ENCODE results near the gene HBZ. TPM values are rescaled to one million over a fixed set of nuclear protein-coding genes. Genes with fewer than 3 reads are reported as not detected.

Gene HBZ
- polyA plus RNA-seq, 4 donors, result 0.74 to 9.7 (median 3.0) TPM

Other genes with a start within 250 kb of the HBZ start
- gene POLR3K, start 99.0 kb upstream of the HBZ start, polyA plus RNA-seq (ENCODE audit: insufficient read length in 4 of 4), result 10 to 100 TPM; 10.3 to 13.0 (median 12.1) TPM
- gene SNRNP25, start 98.8 kb upstream of the HBZ start, polyA plus RNA-seq (ENCODE audit: insufficient read length in 4 of 4), result 10 to 100 TPM; 34.3 to 46.9 (median 42.6) TPM
- gene RHBDF1, start 80.0 kb upstream of the HBZ start, polyA plus RNA-seq (ENCODE audit: insufficient read length in 4 of 4), result 10 to 100 TPM; 24.9 to 42.0 (median 28.8) TPM
- 10 to 100 TPM; 19.2 to 29.9 (median 20.8) TPM for gene MPG, start 74.4 kb upstream of the HBZ start, polyA plus RNA-seq (ENCODE audit: insufficient read length in 4 of 4)
- 10 to 100 TPM; 28.3 to 36.3 (median 30.8) TPM for gene NPRL3, start 14.0 kb upstream of the HBZ start, polyA plus RNA-seq (ENCODE audit: insufficient read length in 4 of 4)
- gene HBM, start 13.3 kb downstream of the HBZ start, polyA plus RNA-seq (ENCODE audit: insufficient read length in 4 of 4), result 10 to 100 TPM in 1 of 4 donors, 1 to 10 TPM in 3; 1.5 to 29.2 (median 3.6) TPM
- gene HBA2, start 20.2 kb downstream of the HBZ start, polyA plus RNA-seq (ENCODE audit: insufficient read length in 4 of 4), result over 10,000 TPM in 1 of 4 donors, 1,000 to 10,000 TPM in 1, 100 to 1,000 TPM in 2; 628 to 18,307 (median 1,105) TPM
- gene HBA1, start 24.0 kb downstream of the HBZ start, polyA plus RNA-seq (ENCODE audit: insufficient read length in 4 of 4), result over 10,000 TPM in 1 of 4 donors, 100 to 1,000 TPM in 3; 453 to 13,427 (median 759) TPM
- 1 to 10 TPM in 2 of 4 donors, under 1 TPM in 1, not detected in 1; 0.85 to 4.5 (median 1.1) TPM for gene HBQ1, start 27.8 kb downstream of the HBZ start, polyA plus RNA-seq (ENCODE audit: insufficient read length in 4 of 4)
- 100 to 1,000 TPM in 3 of 4 donors, 10 to 100 TPM in 1; 96.7 to 167 (median 125) TPM for gene LUC7L, start 76.8 kb downstream of the HBZ start, polyA plus RNA-seq (ENCODE audit: insufficient read length in 4 of 4)
- gene FAM234A, start 82.2 kb downstream of the HBZ start, polyA plus RNA-seq (ENCODE audit: insufficient read length in 4 of 4), result 10 to 100 TPM; 42.8 to 87.7 (median 73.3) TPM
- gene RGS11, start 123.3 kb downstream of the HBZ start, polyA plus RNA-seq (ENCODE audit: insufficient read length in 4 of 4), result 1 to 10 TPM in 3 of 4 donors, under 1 TPM in 1; 0.76 to 3.7 (median 2.4) TPM
- 1 to 10 TPM; 1.2 to 4.6 (median 2.8) TPM for gene ARHGDIG, start 127.9 kb downstream of the HBZ start, polyA plus RNA-seq (ENCODE audit: insufficient read length in 4 of 4)
- 1 to 10 TPM in 2 of 4 donors, under 1 TPM in 2; 0.32 to 1.8 (median 0.84) TPM for gene PDIA2, start 130.5 kb downstream of the HBZ start, polyA plus RNA-seq (ENCODE audit: insufficient read length in 4 of 4)
- 10 to 100 TPM; 14.9 to 22.8 (median 15.8) TPM for gene AXIN1, start 200.1 kb downstream of the HBZ start, polyA plus RNA-seq (ENCODE audit: insufficient read length in 4 of 4)
- 10 to 100 TPM; 36.9 to 82.5 (median 65.4) TPM for gene MRPL28, start 217.9 kb downstream of the HBZ start, polyA plus RNA-seq (ENCODE audit: insufficient read length in 4 of 4)
- gene PGAP6, start 229.3 kb downstream of the HBZ start, polyA plus RNA-seq (ENCODE audit: insufficient read length in 4 of 4), result 10 to 100 TPM; 21.6 to 64.8 (median 56.5) TPM
- gene NME4, start 244.6 kb downstream of the HBZ start, polyA plus RNA-seq (ENCODE audit: insufficient read length in 4 of 4), result 100 to 1,000 TPM in 3 of 4 donors, 10 to 100 TPM in 1; 97.7 to 141 (median 104) TPM
- gene DECR2, start 249.2 kb downstream of the HBZ start, polyA plus RNA-seq (ENCODE audit: insufficient read length in 4 of 4), result 10 to 100 TPM; 17.3 to 31.8 (median 22.7) TPM

Measured in left renal pelvis (tissue), 4 donors.